Activated CD8-positive, alpha-beta T cell treated with anti-CD3 and anti-CD28 coated beads for 36 hours (primary cell): Measurements from ENCODE around the gene CES4A. TPM values are rescaled to one million over a fixed set of nuclear protein-coding genes. Genes with fewer than 3 reads are reported as not detected.

Experiments
- ATAC-seq: fragments of 200-7000 bp; cut with Tn5 transposase; one replicate; pipeline ENCODE4 v1.10.0; 2021; ENCODE audit warnings: mild to moderate bottlenecking, moderate library complexity
- CTCF ChIA-PET: fragments of 350-600 bp; sonication (Branson Sonifier 250); formaldehyde crosslinking; loops from one replicate; lab custom pipeline; 2021; ENCODE audit warnings: antibody characterized with exemption; lab: Charles Lee
- POLR2A ChIA-PET: fragments of 350-600 bp; sonication (Branson Sonifier 250); formaldehyde crosslinking; loops from one replicate; lab custom pipeline; 2021; ENCODE audit warnings: antibody characterized with exemption; lab: Charles Lee
- DNase-seq: peaks from one replicate; pipeline ENCODE4 v3.0.0-alpha.2; 2020
- H3K27ac Mint-ChIP-seq: one replicate; pipeline ENCODE4 v1.8.0; 2021; ENCODE audit warnings: mild to moderate bottlenecking, mixed read lengths
- H3K27me3 Mint-ChIP-seq: one replicate; pipeline ENCODE4 v1.8.0; 2021; ENCODE audit warnings: mixed read lengths
- H3K36me3 Mint-ChIP-seq: one replicate; pipeline ENCODE4 v1.8.0; 2021; ENCODE audit warnings: low read depth, mixed read lengths
- H3K4me1 Mint-ChIP-seq: one replicate; pipeline ENCODE4 v1.8.0; 2021; ENCODE audit warnings: low read depth, mixed read lengths
- H3K4me3 Mint-ChIP-seq: one replicate; pipeline ENCODE4 v1.8.0; 2021; ENCODE audit warnings: mild to moderate bottlenecking, moderate library complexity, mixed read lengths
- H3K9me3 Mint-ChIP-seq: one replicate; pipeline ENCODE4 v1.8.0; 2021; ENCODE audit warnings: mixed read lengths
- CTCF ChIP-seq: fragments of 200-600 bp; IDR thresholded peaks from one replicate; pipeline ENCODE4 v1.8.0; 2022; ENCODE audit warnings: antibody characterized with exemption, mild to moderate bottlenecking
- intact Hi-C: fragments of 100-400 bp; cut with micrococcal nuclease; formaldehyde crosslinking; loops from one replicate; pipeline ENCODE4 v1.10.0; 2022
- total RNA-seq, 2 experiments: library from RNA; stranded (reverse); gene quantifications; one replicate each; pipeline ENCODE4 v1.2.3, GENCODE V29; 2021

CES4A gene
- total RNA-seq, 2 experiments from 2014 or later = 4.5 to 5.9 TPM

GRCh38 chr16:67015313-67015731 is 26.9 kb downstream of the CES4A start:
- Mint-ChIP-seq H3K4me3 (peak overlapping the region; percentile 83), H3K27me3 (no peaks in the 10 kb centered on the region), H3K9me3 (no peaks in the 10 kb centered on the region), H3K36me3 (peaks cover 6% of the 10 kb centered on the region), H3K4me1 (peaks cover 17% of the 10 kb centered on the region), H3K27ac (no peak overlapping the region)
- intact Hi-C loops = loop anchor here (5.0 kb wide), 3 partner anchors 33 to 142 kb away; partner anchors contain the start of genes FBXL8 and TRADD
- CTCF ChIA-PET = interaction anchor here (1.2 to 9.1 kb wide), 6 partner anchors 13 to 169 kb away, joined by 3 to 187 read pairs (median 42); partner anchors contain the start of genes B3GNT9, CBFB, CES3 and FBXL8
- peak; percentile 17 for TF ChIP-seq CTCF
- DNase-seq (peak; percentile 39), ATAC-seq (no peak)
- POLR2A ChIA-PET = interaction anchor here (1.1 to 5.0 kb wide), 2 partner anchors 14 to 95 kb away, joined by 5 to 52 read pairs; partner anchors contain the start of genes CBFB and PHAF1

GRCh38 chr16:67016143-67016542 is 27.8 kb downstream of the CES4A start:
- Mint-ChIP-seq H3K4me1 (peaks cover 17% of the 10 kb centered on the region), H3K9me3 (no peaks in the 10 kb centered on the region), H3K4me3 (no peak overlapping the region), H3K27ac (peak overlapping the region; percentile 42), H3K36me3 (peaks cover 6% of the 10 kb centered on the region), H3K27me3 (no peaks in the 10 kb centered on the region)
- ATAC-seq (no peak), DNase-seq (peak; percentile 1)
- ChIA-PET POLR2A (interaction anchor here (1.2 kb wide), 1 partner anchor 35 kb away, joined by 3 read pairs; no protein-coding TSS in a partner anchor), CTCF (interaction anchor here (1.0 to 9.1 kb wide), 6 partner anchors 9 to 168 kb away, joined by 3 to 187 read pairs (median 44); partner anchors contain the start of genes B3GNT9, CBFB, FBXL8 and MATCAP1)
- intact Hi-C loops = loop anchor here (5.0 kb wide), 3 partner anchors 34 to 141 kb away; partner anchors contain the start of genes FBXL8 and TRADD
- TF ChIP-seq CTCF = no peak

- H3K9me3 Mint-ChIP-seq = no peaks in the 10 kb centered on the region
- peaks cover 17% of the 10 kb centered on the region for H3K4me1 Mint-ChIP-seq
- H3K27me3 Mint-ChIP-seq = no peaks in the 10 kb centered on the region
- H3K4me3 Mint-ChIP-seq = no peak overlapping the region
- intact Hi-C loops = loop anchor here (5.0 kb wide), 3 partner anchors 35 to 140 kb away; partner anchors contain the start of genes FBXL8 and TRADD
- CTCF ChIA-PET = interaction anchor here (0.8 to 9.1 kb wide), 31 partner anchors 10 to 228 kb away, joined by 3 to 187 read pairs (median 7); partner anchors contain the start of genes B3GNT9, CBFB, CES3 and FBXL8
- POLR2A ChIA-PET = interaction anchor here (0.8 to 2.0 kb wide), 5 partner anchors 13 to 142 kb away, joined by 3 to 6 read pairs (median 3); partner anchors contain the start of gene PDP2
- DNase-seq (peak; percentile 1), ATAC-seq (no peak)
- TF ChIP-seq CTCF = no peak
- H3K27ac Mint-ChIP-seq = no peak overlapping the region
- H3K36me3 Mint-ChIP-seq = peaks cover 4% of the 10 kb centered on the region
These were observed 28.5 kb downstream of the CES4A start for GRCh38 chr16:67016681-67017420.

DNA sequence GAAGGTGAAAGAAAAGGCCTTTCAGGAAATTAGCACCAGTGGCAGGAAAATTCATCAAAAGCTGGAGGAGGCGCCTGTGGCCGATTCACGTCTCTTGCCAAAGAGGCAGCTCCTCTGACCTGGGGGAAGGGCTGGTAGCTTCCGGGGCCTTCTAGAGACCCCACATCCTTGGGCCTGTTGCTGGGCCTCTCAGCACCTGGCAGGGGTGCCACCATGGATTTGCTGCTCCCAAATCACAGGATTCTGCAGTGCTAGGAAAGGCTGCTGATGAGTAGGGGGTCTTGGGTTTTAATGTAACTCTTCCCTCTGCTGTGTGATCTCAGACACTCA is 29.0 kb downstream of the CES4A start:
- peak; percentile 2 for DNase-seq
- Mint-ChIP-seq H3K36me3 (peaks cover 3% of the 10 kb centered on the region), H3K4me3 (no peak overlapping the region), H3K27ac (peak overlapping the region; percentile 52), H3K4me1 (peaks cover 17% of the 10 kb centered on the region), H3K9me3 (no peaks in the 10 kb centered on the region), H3K27me3 (no peaks in the 10 kb centered on the region)
- CTCF ChIA-PET = interaction anchor here (0.8 to 9.1 kb wide), 49 partner anchors 8 to 233 kb away, joined by 3 to 187 read pairs (median 6); partner anchors contain the start of genes B3GNT9, CBFB, CES3 and EXOC3L1
- POLR2A ChIA-PET = interaction anchor here (0.6 to 2.0 kb wide), 8 partner anchors 13 to 153 kb away, joined by 3 to 6 read pairs (median 3); partner anchors contain the start of genes NOL3 and PDP2
- ATAC-seq = no peak
- no peak for TF ChIP-seq CTCF
- intact Hi-C loops = loop anchor here (5.0 kb wide), 3 partner anchors 35 to 140 kb away; partner anchors contain the start of genes FBXL8 and TRADD
